Measurements from ENCODE around the gene GPR135. TPM values are rescaled to one million over a fixed set of nuclear protein-coding genes. Genes with fewer than 3 reads are reported as not detected.

GPR135 gene, protein sequence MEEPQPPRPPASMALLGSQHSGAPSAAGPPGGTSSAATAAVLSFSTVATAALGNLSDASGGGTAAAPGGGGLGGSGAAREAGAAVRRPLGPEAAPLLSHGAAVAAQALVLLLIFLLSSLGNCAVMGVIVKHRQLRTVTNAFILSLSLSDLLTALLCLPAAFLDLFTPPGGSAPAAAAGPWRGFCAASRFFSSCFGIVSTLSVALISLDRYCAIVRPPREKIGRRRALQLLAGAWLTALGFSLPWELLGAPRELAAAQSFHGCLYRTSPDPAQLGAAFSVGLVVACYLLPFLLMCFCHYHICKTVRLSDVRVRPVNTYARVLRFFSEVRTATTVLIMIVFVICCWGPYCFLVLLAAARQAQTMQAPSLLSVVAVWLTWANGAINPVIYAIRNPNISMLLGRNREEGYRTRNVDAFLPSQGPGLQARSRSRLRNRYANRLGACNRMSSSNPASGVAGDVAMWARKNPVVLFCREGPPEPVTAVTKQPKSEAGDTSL
- 3.4 TPM for total RNA-seq
- long read RNA-seq, full-length matches to known transcripts = 6 of 7 reads
- long read RNA-seq, partial matches to known transcripts = 0 of 7 reads
- long read RNA-seq, other reads (novel, unspliced or antisense) = 1 of 7 reads

DNA sequence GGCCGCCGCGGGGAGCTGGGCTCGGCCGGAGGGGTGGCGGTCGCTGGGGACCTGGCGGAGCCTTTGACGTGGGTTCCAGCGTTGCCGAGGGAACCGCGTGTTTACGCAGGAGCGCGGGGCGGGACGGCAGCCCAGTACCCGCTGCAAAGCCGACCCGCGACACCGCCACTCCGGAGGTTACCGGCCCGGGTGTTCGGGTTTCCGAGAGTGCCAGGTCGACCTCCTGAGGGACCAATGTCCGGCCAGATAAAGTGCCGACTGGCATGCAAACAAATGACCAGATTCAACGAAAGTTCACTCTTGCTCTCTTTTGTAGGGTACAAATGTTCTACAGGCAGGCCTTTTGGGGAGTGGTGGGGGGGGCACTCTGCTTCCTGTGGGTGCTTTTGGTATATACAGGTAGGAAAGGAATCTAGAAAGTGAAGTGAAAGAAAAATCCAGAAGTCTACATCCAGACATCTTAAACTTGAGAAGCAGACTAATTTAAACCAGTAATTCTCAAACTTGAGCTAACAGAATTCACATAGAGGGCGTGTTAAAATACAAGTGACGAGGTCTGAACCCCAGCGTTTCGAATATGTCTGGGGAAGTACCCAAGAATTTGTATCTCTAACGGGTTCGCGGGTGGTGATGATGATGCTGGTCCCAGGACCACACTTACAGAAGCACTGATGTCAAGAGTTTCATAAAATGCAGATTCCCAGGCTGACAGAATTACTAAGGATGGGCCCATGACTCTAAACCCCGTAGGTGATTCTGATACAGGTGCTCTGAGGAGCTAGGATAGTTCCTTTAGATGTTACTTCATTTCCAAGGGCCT lies at the start of gene GPR135:
Gene GPR135, minus strand, starts transcription at position 65 of the 820 bp plus-strand sequence. CDS start 154 bp downstream, outside the sequence.
- peak within 1 kb of the TSS; percentile 53 for H3K27ac ChIP-seq
- ATAC-seq (peak; percentile 72 to 84), DNase-seq (no peak)
- peaks cover 11% of the 10 kb centered on the region for H3K4me1 ChIP-seq
- H3K27me3 ChIP-seq (ENCODE audit: low read depth) = peaks cover 8% of the 10 kb centered on the region
- intact Hi-C loops (cut with DNase I) = no loop called here
- peak within 1 kb of the TSS; percentile 74 for H3K4me3 ChIP-seq
- TF ChIP-seq, protein P1, sequence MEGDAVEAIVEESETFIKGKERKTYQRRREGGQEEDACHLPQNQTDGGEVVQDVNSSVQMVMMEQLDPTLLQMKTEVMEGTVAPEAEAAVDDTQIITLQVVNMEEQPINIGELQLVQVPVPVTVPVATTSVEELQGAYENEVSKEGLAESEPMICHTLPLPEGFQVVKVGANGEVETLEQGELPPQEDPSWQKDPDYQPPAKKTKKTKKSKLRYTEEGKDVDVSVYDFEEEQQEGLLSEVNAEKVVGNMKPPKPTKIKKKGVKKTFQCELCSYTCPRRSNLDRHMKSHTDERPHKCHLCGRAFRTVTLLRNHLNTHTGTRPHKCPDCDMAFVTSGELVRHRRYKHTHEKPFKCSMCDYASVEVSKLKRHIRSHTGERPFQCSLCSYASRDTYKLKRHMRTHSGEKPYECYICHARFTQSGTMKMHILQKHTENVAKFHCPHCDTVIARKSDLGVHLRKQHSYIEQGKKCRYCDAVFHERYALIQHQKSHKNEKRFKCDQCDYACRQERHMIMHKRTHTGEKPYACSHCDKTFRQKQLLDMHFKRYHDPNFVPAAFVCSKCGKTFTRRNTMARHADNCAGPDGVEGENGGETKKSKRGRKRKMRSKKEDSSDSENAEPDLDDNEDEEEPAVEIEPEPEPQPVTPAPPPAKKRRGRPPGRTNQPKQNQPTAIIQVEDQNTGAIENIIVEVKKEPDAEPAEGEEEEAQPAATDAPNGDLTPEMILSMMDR (IDR thresholded peaks at IDR 0.05) = no peak
- H3K9me3 ChIP-seq = no peaks in the 10 kb centered on the region
- H3K36me3 ChIP-seq = no peaks in the 10 kb centered on the region

DNA sequence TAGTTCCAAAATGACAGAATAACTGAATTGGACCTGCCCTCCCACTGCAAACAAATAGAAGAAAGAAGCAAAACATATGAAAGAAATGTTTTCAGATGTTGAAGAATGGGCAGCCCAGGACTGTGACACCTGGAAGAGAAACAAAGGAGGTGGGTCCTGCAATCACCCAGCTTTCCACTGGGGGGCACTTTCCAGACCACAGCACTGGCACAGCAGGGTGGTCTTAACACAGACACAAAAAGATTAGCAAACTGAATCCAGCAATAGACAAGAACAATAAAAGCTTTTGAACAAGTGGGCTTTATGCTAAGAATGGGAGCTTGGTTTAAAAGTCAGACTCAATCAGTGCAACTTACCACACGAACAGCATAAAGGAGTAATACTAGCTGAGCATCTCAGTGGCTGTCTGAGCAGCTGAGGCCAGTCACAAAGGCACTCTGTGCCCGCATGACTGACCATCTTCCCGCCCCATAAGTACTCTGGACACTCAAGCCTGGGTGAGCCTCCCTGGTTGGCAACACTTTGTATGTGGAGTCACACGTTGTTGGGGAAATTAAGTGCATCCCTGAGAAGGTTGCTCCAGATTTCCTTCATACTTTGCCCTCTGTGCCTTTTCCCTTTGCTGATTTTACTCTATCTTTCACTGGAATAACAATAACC lies 46.9 kb upstream of the GPR135 start:
- no peaks in the 10 kb centered on the region for H3K36me3 ChIP-seq

DNA sequence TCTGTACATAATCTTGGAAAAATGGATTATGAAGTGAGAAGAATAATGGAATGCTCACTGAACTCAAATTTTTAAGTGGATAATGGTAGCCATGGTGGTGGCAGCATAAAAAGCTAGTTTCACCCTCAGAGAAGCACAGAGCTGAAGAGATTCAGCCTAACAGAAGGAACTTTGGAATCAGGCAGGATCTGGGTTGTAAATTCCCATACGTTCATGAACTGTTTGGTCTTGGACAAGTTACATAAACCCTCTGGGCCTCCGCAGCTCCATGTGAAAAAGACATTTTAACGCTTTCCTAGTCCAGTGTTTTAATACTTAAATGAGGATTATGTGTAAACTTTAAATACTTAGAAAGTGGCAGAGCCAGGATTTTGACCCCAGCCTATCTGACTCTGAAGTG lies 45.8 kb upstream of the GPR135 start:
- no peak for DNase-seq
- TF ChIP-seq, protein P1 (IDR thresholded peaks at IDR 0.05) = no peak
- ATAC-seq = no peak
- H3K4me3 ChIP-seq = no peak overlapping the region
- H3K9me3 ChIP-seq = no peaks in the 10 kb centered on the region
- H3K27ac ChIP-seq = no peak overlapping the region
- intact Hi-C loops (cut with DNase I) = no loop called here
- H3K36me3 ChIP-seq = no peaks in the 10 kb centered on the region
- no peaks in the 10 kb centered on the region for H3K27me3 ChIP-seq (ENCODE audit: low read depth)
- H3K4me1 ChIP-seq = no peaks in the 10 kb centered on the region

More for the DNA sequence above, 46.9 kb upstream of the GPR135 start:
- ATAC-seq (no peak), DNase-seq (no peak)
- Histone ChIP-seq H3K4me1 (no peaks in the 10 kb centered on the region), H3K27me3 (ENCODE audit: low read depth) (no peaks in the 10 kb centered on the region), H3K4me3 (no peak overlapping the region), H3K9me3 (no peaks in the 10 kb centered on the region), H3K27ac (no peak overlapping the region)
- intact Hi-C loops (cut with DNase I) = no loop called here
- TF ChIP-seq, protein P1 (IDR thresholded peaks at IDR 0.05) = peak; percentile 27

DNA sequence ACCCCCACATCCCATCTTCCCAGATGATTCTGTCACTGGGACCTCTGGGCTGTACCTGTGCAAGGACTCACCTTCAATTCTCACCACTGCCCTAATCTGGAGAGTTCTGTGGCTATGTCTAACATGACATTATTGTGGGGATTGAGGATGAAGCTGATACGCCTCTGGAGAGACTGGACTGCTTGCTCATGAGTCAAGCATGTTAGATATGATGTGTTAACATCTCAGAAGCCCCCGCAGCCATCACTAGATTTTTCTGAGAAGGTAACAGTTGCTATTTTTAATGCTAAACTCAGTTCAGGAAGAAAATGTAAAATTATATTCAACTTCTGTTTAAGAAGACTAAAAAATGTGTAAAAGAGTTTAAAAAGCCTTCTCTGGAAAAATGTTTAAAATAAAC lies 44.8 kb upstream of the GPR135 start:
- peaks cover 4% of the 10 kb centered on the region for H3K36me3 ChIP-seq
- intact Hi-C loops (cut with DNase I) = no loop called here
- H3K4me3 ChIP-seq = no peak overlapping the region
- H3K27me3 ChIP-seq (ENCODE audit: low read depth) = no peaks in the 10 kb centered on the region
- TF ChIP-seq, protein P1 (IDR thresholded peaks at IDR 0.05) = no peak
- no peaks in the 10 kb centered on the region for H3K4me1 ChIP-seq
- DNase-seq (no peak), ATAC-seq (no peak)
- no peaks in the 10 kb centered on the region for H3K9me3 ChIP-seq
- H3K27ac ChIP-seq = no peak overlapping the region

DNA sequence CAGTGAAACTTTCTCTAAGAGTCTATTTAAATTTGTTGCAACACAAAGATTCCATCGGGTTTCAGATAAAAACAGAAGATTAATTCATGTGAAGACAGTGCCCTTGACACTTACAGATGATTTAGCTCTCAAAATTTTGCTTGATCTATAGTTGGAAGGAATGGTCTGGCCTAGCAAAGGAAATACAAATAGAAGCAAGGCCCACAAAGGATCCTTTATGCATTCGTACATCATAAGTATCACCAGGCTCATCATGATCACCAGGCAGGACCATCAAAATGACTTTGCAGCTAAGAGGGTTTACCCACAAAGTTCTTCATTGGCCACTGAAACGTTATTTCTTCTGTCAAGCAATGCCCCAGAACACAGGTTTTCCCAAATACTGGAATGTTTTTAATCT lies 43.9 kb upstream of the GPR135 start:
- Histone ChIP-seq H3K27ac (no peak overlapping the region), H3K4me1 (no peaks in the 10 kb centered on the region), H3K36me3 (peaks cover 13% of the 10 kb centered on the region), H3K27me3 (ENCODE audit: low read depth) (no peaks in the 10 kb centered on the region), H3K4me3 (no peak overlapping the region), H3K9me3 (no peaks in the 10 kb centered on the region)
- TF ChIP-seq, protein P1 (IDR thresholded peaks at IDR 0.05) = no peak
- DNase-seq (no peak), ATAC-seq (no peak)
- intact Hi-C loops (cut with DNase I) = no loop called here
